Stimulated activated naive CD4-positive, alpha-beta T cell treated with Interleukin-2 at 50 U/mL for 16 hours (primary cell): ENCODE measurements around the gene UQCC5.
"Not testable (repeated sequence)": the region's sequence is repeated elsewhere in the genome, so short reads cannot be mapped to it uniquely, and the experiment has no call there.

ENCODE experiments used
- DNase-seq: peaks from one replicate; lab custom pipeline; 2025; lab: John Stamatoyannopoulos, UW

UQCC5 gene

GRCh38 chr3:52523386-52524257 is 12.8 kb upstream of the UQCC5 start:
- DNase-seq, result no peak

GRCh38 chr3:52524258-52524751 is 12.1 kb upstream of the UQCC5 start:
- no peak for DNase-seq

- no peak for DNase-seq
Measured at GRCh38 chr3:52524752-52525679, 11.4 kb upstream of the UQCC5 start.

- no peak for DNase-seq
Measured at GRCh38 chr3:52525680-52526561, 10.5 kb upstream of the UQCC5 start.

GRCh38 chr3:52526671-52527038 is 9.8 kb upstream of the UQCC5 start:
- DNase-seq, result not testable (repeated sequence)

- no peak for DNase-seq
Measured at GRCh38 chr3:52527039-52527731, 9.2 kb upstream of the UQCC5 start.

GRCh38 chr3:52527732-52528585 is 8.4 kb upstream of the UQCC5 start:
- DNase-seq, result no peak

- no peak for DNase-seq
Measured at GRCh38 chr3:52528586-52529375, 7.6 kb upstream of the UQCC5 start.

GRCh38 chr3:52529376-52530333 is 6.8 kb upstream of the UQCC5 start:
- no peak for DNase-seq

- no peak for DNase-seq
Measured at GRCh38 chr3:52530918-52531826, 5.2 kb upstream of the UQCC5 start.

GRCh38 chr3:52531860-52532516 is 4.4 kb upstream of the UQCC5 start:
- no peak for DNase-seq

- DNase-seq, result peak; percentile 14
Measured at GRCh38 chr3:52532517-52532837, 3.9 kb upstream of the UQCC5 start.

- DNase-seq, result peak; percentile 28
Measured at GRCh38 chr3:52532838-52533622, 3.4 kb upstream of the UQCC5 start.

GRCh38 chr3:52533623-52534280 is 2.7 kb upstream of the UQCC5 start, which contains the start of gene NT5DC2:
Gene NT5DC2 (minus strand): TSS chr3:52533857. CDS start chr3:52533737, 120 bp downstream.
- DNase-seq, result peak; percentile 54
